HFF-Myc (cell line): Measurements from ENCODE around the gene GABRB3.

Experiments
- DNase-seq: peaks from one replicate; pipeline ENCODE4 v3.0.0-alpha.2; 2011; ENCODE audit warnings: low read depth; ENCODE audit errors: extremely low read depth
- H3K4me3 ChIP-seq: replicated peaks from 2 replicates; pipeline ENCODE4 v1.5.1; 2011; ENCODE audit warnings: low read depth, mild to moderate bottlenecking, control low read depth, low read length
- CTCF ChIP-seq: IDR thresholded peaks from 2 replicates; pipeline ENCODE4 v1.5.1; 2012; ENCODE audit warnings: mild to moderate bottlenecking, low read depth, low read length, control low read depth; ENCODE audit errors: missing control alignments

GABRB3 gene

DNA sequence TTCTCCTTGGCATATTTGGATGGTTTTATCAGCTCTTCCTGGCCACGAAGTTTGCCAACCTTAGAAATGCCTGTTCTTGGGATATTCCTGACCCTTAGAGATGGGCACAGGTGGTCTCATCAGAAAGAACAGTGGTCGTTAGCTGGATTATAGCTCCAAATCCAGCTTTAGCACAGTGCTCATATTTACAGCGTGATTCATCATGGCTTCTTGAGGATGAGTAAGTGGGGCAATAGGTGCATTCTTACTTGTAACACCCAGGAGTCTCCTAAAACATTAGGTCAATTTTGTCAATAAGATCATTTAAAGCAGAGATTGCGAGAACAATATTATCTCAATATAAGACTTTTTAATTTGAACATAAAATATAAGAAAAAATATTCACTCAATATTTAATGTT, 191.9 kb downstream of the GABRB3 start:
- DNase-seq: no peak
- no peak for TF ChIP-seq CTCF
- H3K4me3 ChIP-seq: no peak overlapping the region

DNA sequence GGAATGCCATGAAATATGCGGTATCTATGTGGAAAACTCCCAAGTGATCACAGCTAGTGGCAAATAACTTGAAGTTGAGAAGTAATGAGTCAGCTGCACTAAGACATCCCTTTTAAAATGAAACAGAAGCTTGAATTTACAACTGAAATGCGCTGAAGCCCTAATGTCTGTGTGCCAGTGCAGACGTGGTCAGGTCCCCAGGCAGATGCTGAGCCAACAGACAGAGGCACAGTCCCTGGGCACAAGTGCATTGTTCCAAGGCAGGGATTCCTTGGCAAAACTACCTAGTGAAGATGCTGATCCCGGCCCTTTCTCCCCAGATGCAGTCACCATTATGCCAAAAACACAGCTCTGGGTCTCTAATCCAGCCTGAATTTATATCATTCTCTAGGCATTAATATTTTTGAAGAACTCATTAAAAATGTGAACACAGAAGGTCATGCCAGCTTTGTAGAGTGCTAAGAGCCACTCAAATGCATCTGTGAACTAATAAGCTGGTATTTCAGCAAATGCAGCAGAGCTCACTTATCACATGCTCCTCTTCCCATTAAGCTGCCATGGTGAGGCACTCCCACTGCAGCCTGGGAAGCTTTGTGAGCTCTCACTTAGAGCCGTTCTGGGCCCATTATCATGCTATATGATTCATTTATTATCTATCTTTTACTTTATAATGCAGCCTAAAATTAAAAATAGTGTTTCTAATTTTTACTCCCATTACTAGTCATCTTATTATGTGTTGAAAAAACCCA, 200.1 kb downstream of the GABRB3 start:
- no peak for DNase-seq
- no peak for TF ChIP-seq CTCF
- H3K4me3 ChIP-seq: no peak overlapping the region

DNA sequence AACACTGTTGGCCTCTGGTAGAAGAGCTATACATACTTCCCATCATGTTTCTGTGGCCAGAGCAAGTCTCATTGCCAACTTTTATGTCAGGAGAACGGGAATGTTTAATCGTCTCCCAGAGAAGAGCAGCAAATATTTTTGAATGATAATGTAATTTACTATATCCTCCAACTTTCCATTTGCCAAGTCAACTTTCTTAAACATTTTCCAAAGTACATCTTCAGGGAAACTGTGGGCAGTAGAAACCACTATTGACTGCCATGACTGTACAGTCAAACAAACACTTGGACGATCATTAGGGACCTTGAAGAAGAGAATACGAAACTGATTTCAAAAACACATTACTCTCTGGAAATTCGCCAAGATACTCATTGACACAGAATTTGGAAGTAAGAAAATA, 201.5 kb downstream of the GABRB3 start:
- DNase-seq: no peak
- no peak for TF ChIP-seq CTCF
- H3K4me3 ChIP-seq: no peak overlapping the region

GRCh38 chr15:26565542-26565941, 207.3 kb downstream of the GABRB3 start:
- no peak overlapping the region for H3K4me3 ChIP-seq
- no peak for DNase-seq
- TF ChIP-seq CTCF: no peak

- no peak for TF ChIP-seq CTCF
- no peak overlapping the region for H3K4me3 ChIP-seq
- no peak for DNase-seq
Observed at GRCh38 chr15:26564361-26564760, 208.5 kb downstream of the GABRB3 start.

- no peak for DNase-seq
- no peak overlapping the region for H3K4me3 ChIP-seq
- no peak for TF ChIP-seq CTCF
Observed at GRCh38 chr15:26562336-26562735, 210.5 kb downstream of the GABRB3 start.

- TF ChIP-seq CTCF: no peak
- H3K4me3 ChIP-seq: no peak overlapping the region
- DNase-seq: no peak
Observed at GRCh38 chr15:26561896-26562295, 211.0 kb downstream of the GABRB3 start.
